WERI-Rb-1 (cell line): ENCODE data around the gene CERS5.
A peak's percentile ranks its signal among the peaks of the same experiment; 100 is the strongest.

Experiments used
- DNase-seq: peaks from one replicate; pipeline ENCODE4 v3.0.0-alpha.2; 2020
- H3K27ac ChIP-seq: fragments of 250-450 bp; sonication (Bioruptor Pico); 2 replicates; pipeline ENCODE4 v1.5.1; 2020; ENCODE audit warnings: mild to moderate bottlenecking, moderate library complexity
- H3K27me3 ChIP-seq: fragments of 250-450 bp; sonication (Bioruptor Pico); 2 replicates; pipeline ENCODE4 v1.5.1; 2021; ENCODE audit warnings: mild to moderate bottlenecking, low read depth, moderate library complexity; ENCODE audit not compliant: insufficient read depth, severe bottlenecking
- H3K36me3 ChIP-seq: fragments of 250-450 bp; sonication (Bioruptor Pico); 2 replicates; pipeline ENCODE4 v1.5.1; 2020; ENCODE audit warnings: mild to moderate bottlenecking, moderate library complexity
- H3K4me3 ChIP-seq: 2 replicates; pipeline ENCODE4 v1.5.1; 2011; ENCODE audit warnings: low read depth, mild to moderate bottlenecking, control low read depth, low read length
- H3K9me3 ChIP-seq: fragments of 250-450 bp; sonication (Bioruptor Pico); 2 replicates; pipeline ENCODE4 v1.5.1; 2021; ENCODE audit warnings: mild to moderate bottlenecking, moderate library complexity; ENCODE audit not compliant: severe bottlenecking
- CTCF ChIP-seq: IDR thresholded peaks from 2 replicates; pipeline ENCODE4 v1.5.1; 2011; ENCODE audit warnings: low read depth, mild to moderate bottlenecking, control low read depth, inconsistent platforms, low read length

CERS5 gene

GRCh38 chr12:50088577-50089335, 78.4 kb downstream of the CERS5 start:
- peaks cover 68% of the 10 kb centered on the region for H3K36me3 ChIP-seq
- H3K27me3 ChIP-seq: no peaks in the 10 kb centered on the region
- no peak overlapping the region for H3K4me3 ChIP-seq
- no peaks in the 10 kb centered on the region for H3K9me3 ChIP-seq
- TF ChIP-seq CTCF: peak; percentile 82
- peak; percentile 71 for DNase-seq
- no peak overlapping the region for H3K27ac ChIP-seq

DNA sequence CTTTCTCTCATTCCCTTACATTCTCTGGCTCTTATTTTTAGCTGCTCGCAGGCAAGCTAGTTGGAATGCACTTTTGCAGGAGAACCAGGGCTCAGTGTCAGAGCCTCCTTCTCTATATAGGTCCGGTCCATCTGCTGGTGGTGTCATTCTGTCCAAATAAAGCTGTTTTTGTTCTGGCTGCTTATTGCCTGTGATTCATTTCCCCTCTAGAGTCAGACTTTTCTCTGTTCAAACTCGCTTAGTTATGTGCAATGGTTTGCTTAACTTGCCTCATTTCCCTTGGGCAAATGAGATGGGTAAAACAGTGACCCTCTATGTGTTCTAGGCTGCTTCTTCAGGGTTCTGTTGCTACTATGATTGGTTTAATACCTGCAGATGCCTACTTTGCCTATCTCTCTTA, 79.2 kb downstream of the CERS5 start:
- no peak overlapping the region for H3K27ac ChIP-seq
- peaks cover 61% of the 10 kb centered on the region for H3K36me3 ChIP-seq
- no peak for DNase-seq
- no peak overlapping the region for H3K4me3 ChIP-seq
- H3K9me3 ChIP-seq: no peaks in the 10 kb centered on the region
- TF ChIP-seq CTCF: no peak
- no peaks in the 10 kb centered on the region for H3K27me3 ChIP-seq

DNA sequence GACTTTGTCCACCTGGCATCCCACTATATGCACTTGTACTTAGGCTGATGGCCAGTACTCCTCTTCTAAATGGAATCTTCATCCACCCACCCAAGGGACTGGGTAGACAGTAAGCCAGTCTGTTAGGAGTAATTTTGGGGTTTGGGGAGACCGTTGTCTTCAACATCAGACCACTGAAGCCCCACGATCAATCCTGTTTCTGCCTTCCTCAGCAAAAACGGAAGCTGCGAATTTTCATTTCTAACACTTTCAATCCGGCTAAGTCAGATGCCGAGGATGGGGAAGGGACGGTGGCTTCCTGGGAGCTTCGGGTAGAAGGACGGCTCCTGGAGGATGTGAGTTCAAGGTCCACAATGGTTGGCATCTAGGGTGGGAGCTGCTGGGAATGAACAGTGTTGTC, 80.0 kb downstream of the CERS5 start:
- Histone ChIP-seq H3K27ac (no peak overlapping the region), H3K27me3 (no peaks in the 10 kb centered on the region), H3K4me3 (no peak overlapping the region), H3K9me3 (no peaks in the 10 kb centered on the region), H3K36me3 (peaks cover 54% of the 10 kb centered on the region)
- TF ChIP-seq CTCF: no peak
- no peak for DNase-seq

DNA sequence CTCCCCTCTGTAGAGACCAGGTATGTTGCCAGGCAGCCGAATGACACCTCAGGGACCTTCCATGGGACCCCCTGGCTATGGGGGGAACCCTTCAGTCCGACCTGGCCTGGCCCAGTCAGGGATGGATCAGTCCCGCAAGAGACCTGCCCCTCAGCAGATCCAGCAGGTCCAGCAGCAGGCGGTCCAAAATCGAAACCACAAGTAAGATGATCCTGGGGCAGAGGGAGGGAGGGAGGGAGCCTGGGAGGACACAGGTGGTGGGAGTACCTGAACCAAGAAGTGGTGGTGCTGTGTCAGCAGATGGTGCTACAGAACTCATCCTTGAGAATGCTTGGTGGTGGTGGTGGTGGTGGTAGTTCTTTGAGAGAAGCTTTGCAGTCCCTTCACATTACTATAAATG, 81.0 kb downstream of the CERS5 start:
- H3K27me3 ChIP-seq: no peaks in the 10 kb centered on the region
- no peak overlapping the region; the same call in 1 of the 2 replicates for H3K4me3 ChIP-seq
- peaks cover 45% of the 10 kb centered on the region for H3K36me3 ChIP-seq
- no peaks in the 10 kb centered on the region for H3K9me3 ChIP-seq
- TF ChIP-seq CTCF: no peak
- DNase-seq: no peak
- H3K27ac ChIP-seq: no peak overlapping the region

- no peak for TF ChIP-seq CTCF
- H3K4me3 ChIP-seq: peak overlapping the region; percentile 52
- H3K9me3 ChIP-seq: no peaks in the 10 kb centered on the region
- H3K27me3 ChIP-seq: no peaks in the 10 kb centered on the region
- DNase-seq: no peak
- peaks cover 42% of the 10 kb centered on the region for H3K36me3 ChIP-seq
- peak overlapping the region; percentile 96 for H3K27ac ChIP-seq
These were observed 81.5 kb downstream of the CERS5 start for GRCh38 chr12:50085615-50086072.
